H9 (cell line): Measurements from ENCODE around the gene SAXO1. TPM values are rescaled to one million over a fixed set of nuclear protein-coding genes. Genes with fewer than 3 reads are reported as not detected.

Experiments used
- DNase-seq: peaks from one replicate; pipeline ENCODE4 v3.0.0-alpha.2; 2017
- H2AFZ ChIP-seq: one replicate; pipeline ENCODE4 v1.6.1; 2013; ENCODE audit warnings: mild to moderate bottlenecking, low read length, control low read depth, moderate library complexity
- H2AK5ac ChIP-seq: 2 replicates; pipeline ENCODE4 v1.6.1; 2013; ENCODE audit warnings: low read length, control low read depth, mixed read lengths; ENCODE audit not compliant: insufficient read length
- H2BK120ac ChIP-seq: one replicate; pipeline ENCODE4 v1.6.1; 2013; ENCODE audit warnings: low read depth, mild to moderate bottlenecking, low read length, control low read depth, inconsistent platforms; ENCODE audit not compliant: poor library complexity, severe bottlenecking
- H2BK12ac ChIP-seq: 2 replicates; pipeline ENCODE4 v1.6.1; 2013; ENCODE audit warnings: low read length, control low read depth, mixed read lengths, low read depth; ENCODE audit not compliant: insufficient read length
- H2BK15ac ChIP-seq: 2 replicates; pipeline ENCODE4 v1.6.1; 2013; ENCODE audit warnings: low read depth, low read length, control low read depth
- H2BK20ac ChIP-seq: one replicate; pipeline ENCODE4 v1.6.1; 2013; ENCODE audit warnings: low read depth, mild to moderate bottlenecking, low read length, control low read depth, inconsistent platforms; ENCODE audit not compliant: poor library complexity, severe bottlenecking
- H2BK5ac ChIP-seq: 2 replicates; pipeline ENCODE4 v1.6.1; 2013; ENCODE audit warnings: low read length, control low read depth, mixed read lengths; ENCODE audit not compliant: insufficient read length
- H3K14ac ChIP-seq: 2 replicates; pipeline ENCODE4 v1.6.1; 2013; ENCODE audit warnings: low read length, control low read depth; ENCODE audit not compliant: insufficient read depth
- H3K18ac ChIP-seq: 2 replicates; pipeline ENCODE4 v1.6.1; 2013; ENCODE audit warnings: low read depth, mild to moderate bottlenecking, mixed read lengths, low read length, control low read depth; ENCODE audit not compliant: insufficient read length
- H3K23ac ChIP-seq: 2 replicates; pipeline ENCODE4 v1.6.1; 2013; ENCODE audit warnings: low read length, control low read depth, mixed read lengths, low read depth; ENCODE audit not compliant: insufficient read length
- H3K23me2 ChIP-seq: 2 replicates; pipeline ENCODE4 v1.6.1; 2013; ENCODE audit warnings: low read depth, mild to moderate bottlenecking, mixed read lengths, low read length, control low read depth; ENCODE audit not compliant: insufficient read length, poor library complexity, severe bottlenecking
- H3K27ac ChIP-seq: 2 replicates; pipeline ENCODE4 v1.5.1; 2013; ENCODE audit warnings: low read length, control low read depth, mixed read lengths, low read depth; ENCODE audit not compliant: insufficient read length
- H3K27me3 ChIP-seq: 2 replicates; pipeline ENCODE4 v1.6.1; 2013; ENCODE audit warnings: low read length, control low read depth, inconsistent platforms; ENCODE audit not compliant: insufficient read depth
- H3K4ac ChIP-seq: 2 replicates; pipeline ENCODE4 v1.6.1; 2013; ENCODE audit warnings: low read depth, mild to moderate bottlenecking, control low read depth, inconsistent platforms, low read length, moderate library complexity
- H3K4me1 ChIP-seq: 2 replicates; pipeline ENCODE4 v1.6.1; 2013; ENCODE audit warnings: low read length, control low read depth, inconsistent platforms; ENCODE audit not compliant: insufficient read depth
- H3K4me2 ChIP-seq: 2 replicates; pipeline ENCODE4 v1.6.1; 2013; ENCODE audit warnings: low read length, control low read depth, mixed read lengths; ENCODE audit not compliant: insufficient read length, insufficient read depth
- H3K56ac ChIP-seq: 2 replicates; pipeline ENCODE4 v1.6.1; 2013; ENCODE audit warnings: low read depth, mild to moderate bottlenecking, mixed read lengths, low read length, control low read depth; ENCODE audit not compliant: insufficient read length
- H3K79me1 ChIP-seq: 2 replicates; pipeline ENCODE4 v1.6.1; 2013; ENCODE audit warnings: low read depth, mild to moderate bottlenecking, moderate library complexity, low read length, control low read depth, inconsistent platforms; ENCODE audit not compliant: insufficient read depth, poor library complexity, severe bottlenecking
- H3K79me2 ChIP-seq: 2 replicates; pipeline ENCODE4 v1.6.1; 2013; ENCODE audit warnings: low read length, control low read depth, inconsistent platforms; ENCODE audit not compliant: insufficient read depth
- H3K9ac ChIP-seq: 2 replicates; pipeline ENCODE4 v1.6.1; 2013; ENCODE audit warnings: low read length, control low read depth, mixed read lengths; ENCODE audit not compliant: insufficient read length; ENCODE audit errors: extremely low read depth
- H3K9me3 ChIP-seq: one replicate; pipeline ENCODE4 v1.6.1; 2013; ENCODE audit warnings: low read depth, low read length, inconsistent platforms; ENCODE audit not compliant: control insufficient read depth
- H3T11ph ChIP-seq: one replicate; pipeline ENCODE4 v1.6.1; 2013; ENCODE audit warnings: mild to moderate bottlenecking, low read length, control low read depth, inconsistent platforms
- H4K20me1 ChIP-seq: one replicate; pipeline ENCODE4 v1.6.1; 2013; ENCODE audit not compliant: control insufficient read depth, insufficient read length, insufficient read depth
- H4K5ac ChIP-seq: 2 replicates; pipeline ENCODE4 v1.6.1; 2013; ENCODE audit warnings: low read depth, mild to moderate bottlenecking, mixed read lengths, low read length, control low read depth; ENCODE audit not compliant: insufficient read length
- H4K8ac ChIP-seq: replicated peaks from 2 replicates; pipeline ENCODE4 v1.6.1; 2013; ENCODE audit warnings: low read length, control low read depth, mixed read lengths, low read depth; ENCODE audit not compliant: insufficient read length
- H4K91ac ChIP-seq: 2 replicates; pipeline ENCODE4 v1.6.1; 2013; ENCODE audit warnings: low read depth, mild to moderate bottlenecking, moderate library complexity, mixed read lengths, low read length, control low read depth; ENCODE audit not compliant: insufficient read length
- H3K27ac Mint-ChIP-seq, 3 experiments: 2 replicates in 2 of 3; 3 replicates in 1 of 3; pipeline ENCODE4 v1.8.0; 2020 to 2021; ENCODE audit warnings: mixed read lengths in 3 of 3, mild to moderate bottlenecking in 1 of 3, moderate library complexity in 1 of 3
- H3K27me3 Mint-ChIP-seq: 2 replicates; pipeline ENCODE4 v1.8.0; 2021; ENCODE audit warnings: low read depth, mild to moderate bottlenecking, moderate library complexity, mixed read lengths
- H3K36me3 Mint-ChIP-seq, 3 experiments: 2 replicates in 2 of 3; 3 replicates in 1 of 3; pipeline ENCODE4 v1.8.0; 2020 to 2021; ENCODE audit warnings: low read depth in 3 of 3, mixed read lengths in 3 of 3; ENCODE audit not compliant: insufficient read depth in 1 of 3
- H3K4me1 Mint-ChIP-seq, 2 experiments: 2 replicates each; pipeline ENCODE4 v1.8.0; 2020; ENCODE audit warnings: mixed read lengths in 2 of 2
- H3K4me3 Mint-ChIP-seq, 2 experiments: 2 replicates in 1 of 2; 3 replicates in 1 of 2; pipeline ENCODE4 v1.8.0; 2020 to 2021; ENCODE audit warnings: mild to moderate bottlenecking in 2 of 2, mixed read lengths in 2 of 2, moderate library complexity in 1 of 2
- H3K9me3 Mint-ChIP-seq, 2 experiments: 2 replicates in 1 of 2; 3 replicates in 1 of 2; pipeline ENCODE4 v1.8.0; 2020; ENCODE audit warnings: mild to moderate bottlenecking in 2 of 2, mixed read lengths in 2 of 2, moderate library complexity in 1 of 2
- WGBS: extraction: QIAGEN DNeasy Blood & Tissue Kit; methylation state at CpG from one replicate; pipeline ENCODE4 v1.1.7; 2013; ENCODE audit warnings: missing lambda C conversion rate, low lambda C conversion rate, mixed read lengths; ENCODE audit not compliant: insufficient read length; ENCODE audit errors: extremely low coverage; 5-methylcytosine and 5-hydroxymethylcytosine counted together
- total RNA-seq: library from RNA; stranded (reverse); gene quantifications from 2 replicates; pipeline ENCODE4 v1.2.1, GENCODE V29; 2021
- TF ChIP-seq, protein P1 (sequence below): fragments of 200-600 bp; sonication (generic); conservative IDR thresholded peaks from 3 replicates; pipeline ENCODE4 v1.8.0; 2021; ENCODE audit warnings: antibody characterized with exemption, mild to moderate bottlenecking

SAXO1 gene
- total RNA-seq, 1 experiment from 2014 or later = 0.09 TPM

GRCh38 chr9:18989865-18990264 is 43.1 kb downstream of the SAXO1 start:
- Histone ChIP-seq H3K4ac (no peak overlapping the region), H3K4me1 (no peaks in the 10 kb centered on the region), H4K8ac (no peak overlapping the region), H3K27ac (no peak overlapping the region), H3K56ac (no peak overlapping the region), H3K14ac (no peak overlapping the region), H2AFZ (no peak overlapping the region), H2BK120ac (no peak overlapping the region), H2AK5ac (no peak overlapping the region), H4K91ac (no peak overlapping the region), H4K20me1 (no peaks in the 10 kb centered on the region), H2BK12ac (no peak overlapping the region), H2BK5ac (no peak overlapping the region), H3K4me2 (no peak overlapping the region), H4K5ac (no peak overlapping the region), H3T11ph (no peak overlapping the region), H3K9ac (no peak overlapping the region), H3K23ac (no peak overlapping the region), H3K79me1 (no peaks in the 10 kb centered on the region), H3K79me2 (no peaks in the 10 kb centered on the region), H3K18ac (no peak overlapping the region), H3K27me3 (no peaks in the 10 kb centered on the region), H3K23me2 (no peaks in the 10 kb centered on the region), H2BK20ac (no peak overlapping the region), H3K9me3 (no peaks in the 10 kb centered on the region), H2BK15ac (no peak overlapping the region)
- Mint-ChIP-seq H3K27me3 (no peaks in the 10 kb centered on the region; the same call in 1 of the 2 replicates), H3K27ac (no peak overlapping the region), H3K9me3 (peaks cover 0 to 5% of the 10 kb centered on the region in 2 experiments; a peak in 1 of 5 replicates), H3K4me1 (no peaks in the 10 kb centered on the region), H3K4me3 (no peak overlapping the region), H3K36me3 (no peaks in the 10 kb centered on the region)
- WGBS = no CpG with 5 or more reads among the region's 4 CpGs
- TF ChIP-seq, protein P1, sequence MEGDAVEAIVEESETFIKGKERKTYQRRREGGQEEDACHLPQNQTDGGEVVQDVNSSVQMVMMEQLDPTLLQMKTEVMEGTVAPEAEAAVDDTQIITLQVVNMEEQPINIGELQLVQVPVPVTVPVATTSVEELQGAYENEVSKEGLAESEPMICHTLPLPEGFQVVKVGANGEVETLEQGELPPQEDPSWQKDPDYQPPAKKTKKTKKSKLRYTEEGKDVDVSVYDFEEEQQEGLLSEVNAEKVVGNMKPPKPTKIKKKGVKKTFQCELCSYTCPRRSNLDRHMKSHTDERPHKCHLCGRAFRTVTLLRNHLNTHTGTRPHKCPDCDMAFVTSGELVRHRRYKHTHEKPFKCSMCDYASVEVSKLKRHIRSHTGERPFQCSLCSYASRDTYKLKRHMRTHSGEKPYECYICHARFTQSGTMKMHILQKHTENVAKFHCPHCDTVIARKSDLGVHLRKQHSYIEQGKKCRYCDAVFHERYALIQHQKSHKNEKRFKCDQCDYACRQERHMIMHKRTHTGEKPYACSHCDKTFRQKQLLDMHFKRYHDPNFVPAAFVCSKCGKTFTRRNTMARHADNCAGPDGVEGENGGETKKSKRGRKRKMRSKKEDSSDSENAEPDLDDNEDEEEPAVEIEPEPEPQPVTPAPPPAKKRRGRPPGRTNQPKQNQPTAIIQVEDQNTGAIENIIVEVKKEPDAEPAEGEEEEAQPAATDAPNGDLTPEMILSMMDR = no peak
- DNase-seq = no peak
